PFSK-1 (cell line): ENCODE data around the gene KAT2B.

ENCODE experiments used
- FOXP2 ChIP-seq: optimal IDR thresholded peaks from 2 replicates; pipeline ENCODE3; 2011; ENCODE audit warnings: borderline replicate concordance, control low read depth, inconsistent platforms; ENCODE audit not compliant: insufficient read depth; ENCODE audit errors: extremely low read length, extremely low read depth
- POLR2AphosphoS5 ChIP-seq: IDR thresholded peaks from 2 replicates; pipeline ENCODE4 v1.6.1; 2012; ENCODE audit warnings: low read depth, mild to moderate bottlenecking, control low read depth, low read length, moderate library complexity
- REST ChIP-seq, 2 experiments: IDR thresholded peaks; 2 replicates each; pipeline versions ENCODE4 v1.6.1 to v1.8.0; 2011 to 2012; ENCODE audit warnings: low read depth in 2 of 2, low read length in 2 of 2, control low read depth in 1 of 2, inconsistent platforms in 1 of 2, mild to moderate bottlenecking in 1 of 2, moderate library complexity in 1 of 2; ENCODE audit not compliant: insufficient read depth in 1 of 2
- SIN3A ChIP-seq: IDR thresholded peaks from 2 replicates; pipeline ENCODE4 v1.6.1; 2012; ENCODE audit warnings: mild to moderate bottlenecking, low read length, moderate library complexity, borderline replicate concordance; ENCODE audit not compliant: insufficient read depth
- TAF1 ChIP-seq: IDR thresholded peaks from 2 replicates; pipeline ENCODE4 v1.6.1; 2012; ENCODE audit warnings: low read length, control low read depth, borderline replicate concordance; ENCODE audit not compliant: insufficient read depth

The KAT2B gene

GRCh38 chr3:20160230-20160629, 120.0 kb downstream of the KAT2B start:
- TF ChIP-seq FOXP2 (no peak), TAF1 (no peak), POLR2AphosphoS5 (no peak), SIN3A (no peak), REST (IDR thresholded peaks at IDR 0.05; ENCODE audit: insufficient read depth in 1 of 2, low read depth in 2 of 2, low read length in 2 of 2) (no peak)

GRCh38 chr3:20161714-20162113, 121.5 kb downstream of the KAT2B start:
- TF ChIP-seq POLR2AphosphoS5: no peak
- no peak for TF ChIP-seq SIN3A
- TF ChIP-seq FOXP2: no peak
- no peak for TF ChIP-seq TAF1
- no peak for TF ChIP-seq REST (IDR thresholded peaks at IDR 0.05; ENCODE audit: insufficient read depth in 1 of 2, low read depth in 2 of 2, low read length in 2 of 2)

- no peak for TF ChIP-seq SIN3A
- no peak for TF ChIP-seq REST (IDR thresholded peaks at IDR 0.05; ENCODE audit: insufficient read depth in 1 of 2, low read depth in 2 of 2, low read length in 2 of 2)
- TF ChIP-seq TAF1: no peak
- no peak for TF ChIP-seq FOXP2
- no peak for TF ChIP-seq POLR2AphosphoS5
These were observed 133.7 kb downstream of the KAT2B start for GRCh38 chr3:20173844-20174410.

GRCh38 chr3:20181276-20181675, 141.0 kb downstream of the KAT2B start:
- TF ChIP-seq REST (IDR thresholded peaks at IDR 0.05; ENCODE audit: insufficient read depth in 1 of 2, low read depth in 2 of 2, low read length in 2 of 2): no peak
- no peak for TF ChIP-seq FOXP2
- no peak for TF ChIP-seq TAF1
- no peak for TF ChIP-seq SIN3A
- TF ChIP-seq POLR2AphosphoS5: no peak

- TF ChIP-seq POLR2AphosphoS5: no peak
- TF ChIP-seq REST (IDR thresholded peaks at IDR 0.05; ENCODE audit: insufficient read depth in 1 of 2, low read depth in 2 of 2, low read length in 2 of 2): no peak
- no peak for TF ChIP-seq FOXP2
These were observed 142.0 kb downstream of the KAT2B start for GRCh38 chr3:20182206-20182605.
